SHP77 (cell line): ENCODE data around the gene ZC3H8.
"Not testable (repeated sequence)": the region's sequence is repeated elsewhere in the genome, so short reads cannot be mapped to it uniquely, and the experiment has no call there.

Experiments
- DNase-seq, 2 experiments: peaks; one replicate each; lab custom pipeline; 2025; lab: John Stamatoyannopoulos, UW

Gene ZC3H8

DNA sequence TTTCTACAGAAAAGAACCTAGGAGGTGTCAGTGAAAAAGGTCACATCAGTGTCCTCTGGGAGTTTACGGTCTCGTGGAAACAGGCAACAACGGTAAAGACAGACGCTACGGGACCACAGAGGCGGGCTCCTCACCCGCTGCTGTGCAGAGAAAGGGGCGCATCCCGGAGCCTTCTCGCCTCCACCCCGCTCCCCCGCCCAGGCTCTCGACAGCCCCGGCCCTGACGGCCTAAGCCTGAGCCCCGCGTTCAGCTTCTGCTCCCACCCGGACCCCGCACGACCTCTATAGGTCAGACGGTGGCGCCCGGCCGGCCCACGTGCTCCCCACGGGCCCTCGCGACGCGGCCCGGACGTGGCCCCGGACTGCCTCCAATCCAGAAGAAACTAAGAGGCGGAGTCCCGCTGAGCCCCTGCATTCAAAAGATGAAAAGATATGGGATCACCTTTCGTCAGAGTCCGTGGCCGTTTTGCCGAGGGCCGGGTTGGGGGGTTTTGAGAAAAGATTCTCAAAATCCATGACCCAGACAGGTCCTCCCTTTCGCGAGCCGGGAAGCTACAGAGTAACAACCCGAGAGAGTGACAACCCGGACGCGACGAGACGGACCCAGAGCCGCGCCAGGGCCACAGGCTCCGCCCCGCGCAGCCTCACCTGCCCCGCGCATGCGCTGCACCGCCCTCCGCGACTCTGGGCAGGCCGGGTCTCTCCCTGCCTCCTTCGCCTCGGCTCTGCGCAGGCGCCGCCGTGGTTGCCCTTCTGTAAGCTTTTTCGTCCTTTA is at the start of gene ZC3H8:
ZC3H8 (minus strand) TSS at position 577 of the 775 bp plus-strand sequence; CDS start at position 516, 61 bp downstream.
- DNase-seq, result peak; percentile 84 to 94

DNA sequence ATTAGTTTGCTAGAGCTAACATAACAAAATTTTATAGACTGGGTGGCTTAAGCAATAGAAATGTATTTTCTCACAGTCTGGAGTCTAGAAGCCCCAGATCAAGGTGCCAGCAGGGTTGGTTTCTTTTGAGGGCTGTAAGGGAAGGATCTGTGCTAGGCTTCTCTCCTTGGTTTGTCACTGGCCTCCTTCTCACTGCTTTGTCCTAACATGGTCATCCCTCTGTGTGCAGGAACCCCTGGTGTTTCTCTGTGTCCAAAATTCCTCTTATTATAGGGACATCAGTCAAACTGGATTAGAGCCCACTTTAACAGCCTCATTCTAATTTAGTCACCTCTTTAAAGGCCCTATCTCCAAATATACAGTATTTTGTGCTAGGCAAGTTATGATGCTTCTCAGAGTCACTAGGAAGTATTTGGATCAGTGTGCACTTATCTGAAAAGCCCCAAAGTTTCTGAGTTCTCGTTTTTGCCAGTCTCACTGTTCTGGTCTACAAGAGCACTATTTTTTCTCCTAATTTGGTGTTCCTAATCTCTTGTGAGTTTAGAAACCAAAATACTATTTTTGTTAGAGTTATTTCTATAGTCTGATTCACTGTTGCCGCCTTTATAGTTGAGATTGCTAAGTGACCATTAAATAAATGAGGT is 49.6 kb upstream of the ZC3H8 start:
- DNase-seq, result no peak

DNA sequence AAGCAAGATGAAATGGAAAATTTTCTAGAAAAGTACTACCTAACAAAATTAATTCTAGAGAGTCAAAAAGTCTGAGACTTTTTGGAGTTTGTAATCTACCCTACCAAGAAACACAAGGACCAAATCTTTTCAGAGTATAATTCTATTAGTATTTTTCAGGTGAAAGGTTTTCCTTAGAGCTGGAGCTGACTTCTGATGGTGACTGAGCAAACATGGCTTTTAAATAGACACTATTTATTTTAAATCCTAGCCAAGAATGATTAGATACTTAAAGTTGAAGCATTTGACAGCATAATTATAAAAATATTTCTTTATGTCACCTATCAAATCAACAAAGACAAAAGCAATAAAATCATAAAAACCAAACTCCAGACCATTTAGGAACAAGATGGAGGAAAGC is 47.1 kb upstream of the ZC3H8 start:
- no peak for DNase-seq

DNA sequence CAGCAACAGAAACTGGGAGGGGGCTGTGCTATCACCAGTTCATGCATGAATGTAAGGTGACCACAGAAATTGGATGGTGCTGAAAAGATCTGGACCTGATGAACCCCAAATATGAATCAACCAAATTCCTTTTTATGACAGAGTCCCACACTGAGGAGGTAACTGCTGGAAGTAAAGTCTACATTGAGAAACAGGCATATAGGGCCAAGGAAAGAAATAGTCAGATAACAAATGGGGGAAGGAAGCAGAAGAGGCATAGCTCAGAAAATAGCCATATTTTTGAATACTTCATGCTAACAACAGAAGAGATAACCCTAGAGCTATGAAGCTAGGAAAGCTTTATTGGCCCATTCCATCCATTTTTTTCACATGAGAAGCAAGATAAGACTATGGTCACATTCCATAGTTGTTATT is 46.3 kb upstream of the ZC3H8 start:
- DNase-seq, result no peak

DNA sequence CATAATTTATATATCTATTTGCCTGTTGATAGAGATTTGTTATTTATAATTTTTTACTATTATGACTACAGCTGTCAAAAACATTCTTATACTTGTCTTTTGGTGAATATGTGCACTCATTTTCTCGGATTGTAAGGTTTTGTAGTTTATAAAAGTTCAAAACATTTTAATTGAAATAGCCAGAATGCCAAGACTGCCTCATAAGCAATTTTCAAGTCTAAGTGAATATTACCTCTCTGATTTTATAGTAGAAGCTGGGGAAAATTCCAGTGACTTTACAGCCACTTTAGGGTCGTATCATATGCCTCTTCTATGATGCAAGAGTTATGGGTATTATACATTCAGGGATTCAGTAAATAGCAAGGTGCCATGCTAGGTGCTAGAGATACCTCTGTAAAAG is 41.6 kb upstream of the ZC3H8 start:
- DNase-seq, result no peak

DNA sequence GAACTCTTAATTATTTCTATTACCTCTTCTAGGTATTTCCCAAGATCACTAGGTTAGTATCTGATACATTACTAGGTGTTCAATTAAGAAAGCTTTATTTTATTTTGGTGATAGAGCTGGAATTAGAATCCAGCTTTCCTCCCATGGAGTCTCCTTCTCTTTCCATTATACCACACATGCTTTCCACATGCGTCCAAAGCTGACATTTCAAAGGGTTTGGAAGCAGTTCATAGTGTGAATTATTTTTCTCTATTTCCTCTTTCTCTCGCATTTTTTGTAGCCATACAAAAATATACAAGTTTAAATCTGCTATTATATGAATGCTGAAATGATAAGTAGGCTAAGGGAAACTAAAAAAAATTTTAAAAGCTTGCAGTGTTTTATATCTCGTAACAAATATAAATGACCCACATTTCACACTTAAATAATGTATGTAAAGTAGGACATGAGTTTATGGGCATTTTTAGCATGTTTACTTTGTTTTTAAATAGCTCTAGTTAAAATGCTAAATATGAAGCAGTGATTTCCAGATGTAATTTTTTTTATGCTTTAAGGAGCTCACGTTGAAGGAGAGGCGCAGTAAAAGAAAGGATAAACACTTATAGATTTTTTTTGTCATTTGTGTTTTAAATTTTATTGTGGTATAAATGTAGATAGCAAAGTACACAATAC is 40.7 kb upstream of the ZC3H8 start:
- no peak for DNase-seq

DNA sequence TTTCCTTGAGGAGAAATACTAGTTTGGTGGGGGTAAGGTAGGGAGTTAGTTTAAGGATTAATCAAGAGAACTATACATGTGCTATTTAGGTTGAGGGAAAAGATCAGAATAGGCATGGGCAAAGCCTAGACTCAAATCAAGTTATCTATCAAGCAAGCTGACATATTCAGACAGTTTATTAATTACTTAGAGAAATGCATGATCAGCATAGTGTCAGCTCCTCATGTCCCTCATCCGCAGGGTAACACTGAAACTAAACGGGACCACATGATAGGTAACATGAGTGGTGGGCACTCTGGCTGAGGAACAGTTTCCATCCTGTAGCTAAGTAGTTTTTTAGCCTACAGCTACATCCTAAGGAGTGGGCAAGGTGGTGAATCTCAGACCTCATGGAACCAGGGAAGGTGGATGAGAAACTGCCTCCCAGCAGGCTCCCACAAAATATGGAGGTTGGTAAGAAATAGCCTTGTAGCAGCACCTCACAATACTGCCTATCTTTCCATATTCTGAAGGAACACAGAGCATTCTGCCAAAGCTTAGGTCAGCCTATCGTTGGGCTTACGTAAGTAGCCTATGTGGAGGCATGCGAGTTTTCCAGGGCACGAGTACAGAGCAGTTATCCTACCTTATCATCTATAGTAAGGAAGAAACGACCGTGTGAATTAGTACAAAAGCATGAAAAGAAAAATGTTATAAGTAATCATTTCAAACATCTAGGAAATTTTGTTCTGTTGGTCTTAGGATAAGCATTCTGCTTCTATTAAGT is 39.0 kb upstream of the ZC3H8 start:
- no peak for DNase-seq

DNA sequence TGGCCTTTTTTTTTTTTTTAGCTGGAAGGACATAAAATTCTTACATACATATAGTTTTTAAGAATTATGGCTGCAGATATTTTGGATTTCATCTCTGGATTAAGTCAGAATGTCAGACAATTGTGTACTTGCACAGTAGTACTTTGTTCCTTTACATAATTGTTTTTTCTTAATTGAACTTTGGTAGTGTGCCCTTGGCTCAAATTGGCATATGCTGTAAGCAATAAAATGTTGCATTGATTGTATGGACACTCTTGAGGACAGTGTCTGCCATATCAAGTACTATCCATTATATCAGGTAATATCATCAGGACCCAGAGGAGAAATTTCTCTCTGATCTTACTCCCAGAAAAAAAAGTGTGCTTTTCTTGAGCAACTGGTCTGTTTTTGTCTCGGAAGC is 35.8 kb upstream of the ZC3H8 start:
- DNase-seq, result no peak

DNA sequence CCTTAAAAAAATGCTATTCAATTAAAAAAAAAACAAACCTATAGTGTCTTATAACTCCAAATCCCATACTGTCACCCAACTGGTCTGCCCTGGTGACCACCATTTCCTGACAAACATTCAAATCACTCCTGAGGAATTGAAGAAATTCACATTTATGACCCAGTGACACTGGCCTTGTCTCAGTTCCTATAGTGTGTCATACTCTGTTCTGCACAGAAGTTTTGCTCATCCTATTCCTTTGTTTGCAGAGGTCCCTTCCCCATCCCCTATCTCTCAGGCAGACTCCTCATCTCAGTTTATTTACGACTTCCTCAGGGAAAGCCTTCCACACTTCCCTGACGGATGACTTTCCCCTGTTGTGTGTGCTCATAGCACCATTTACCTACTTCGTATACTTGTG is 35.2 kb upstream of the ZC3H8 start:
- DNase-seq, result no peak

DNA sequence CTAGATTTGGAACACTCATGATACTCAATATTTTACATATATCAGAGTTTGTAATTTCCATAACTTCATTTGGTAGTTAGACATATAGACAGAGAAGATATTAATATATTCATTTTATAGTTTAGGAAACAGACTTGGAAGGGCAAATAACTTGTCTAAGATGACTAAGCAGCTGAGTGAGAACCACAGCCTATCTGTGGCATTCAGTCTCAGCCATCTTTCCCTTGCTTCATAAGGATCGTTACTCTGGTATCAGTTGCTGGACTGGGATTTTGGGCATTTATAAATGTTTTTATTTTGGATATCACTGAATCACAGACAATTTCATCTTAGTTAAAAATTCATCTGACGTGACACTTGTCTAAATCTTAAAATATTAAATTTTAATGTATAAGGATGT is 28.7 kb upstream of the ZC3H8 start:
- not testable (repeated sequence) for DNase-seq

DNA sequence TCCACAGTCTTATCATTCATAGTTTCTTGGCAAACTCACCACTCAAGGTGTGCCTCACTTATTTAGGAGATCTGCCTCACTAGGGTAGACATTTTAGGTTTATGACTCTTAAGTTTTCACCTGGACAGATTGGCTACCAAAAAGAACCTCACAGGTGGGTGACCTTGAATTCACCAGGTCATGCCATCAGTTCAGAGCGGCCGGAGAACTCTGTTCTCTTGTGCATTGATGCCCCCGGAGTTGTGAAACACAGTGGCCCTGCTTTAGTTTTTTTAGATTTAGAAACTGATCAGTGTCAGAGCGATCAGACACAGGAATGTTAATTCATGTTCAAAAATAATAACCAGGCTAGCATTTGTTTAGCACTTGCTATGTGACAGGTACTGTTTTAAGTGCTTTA is 27.2 kb upstream of the ZC3H8 start:
- not testable (repeated sequence) for DNase-seq

DNA sequence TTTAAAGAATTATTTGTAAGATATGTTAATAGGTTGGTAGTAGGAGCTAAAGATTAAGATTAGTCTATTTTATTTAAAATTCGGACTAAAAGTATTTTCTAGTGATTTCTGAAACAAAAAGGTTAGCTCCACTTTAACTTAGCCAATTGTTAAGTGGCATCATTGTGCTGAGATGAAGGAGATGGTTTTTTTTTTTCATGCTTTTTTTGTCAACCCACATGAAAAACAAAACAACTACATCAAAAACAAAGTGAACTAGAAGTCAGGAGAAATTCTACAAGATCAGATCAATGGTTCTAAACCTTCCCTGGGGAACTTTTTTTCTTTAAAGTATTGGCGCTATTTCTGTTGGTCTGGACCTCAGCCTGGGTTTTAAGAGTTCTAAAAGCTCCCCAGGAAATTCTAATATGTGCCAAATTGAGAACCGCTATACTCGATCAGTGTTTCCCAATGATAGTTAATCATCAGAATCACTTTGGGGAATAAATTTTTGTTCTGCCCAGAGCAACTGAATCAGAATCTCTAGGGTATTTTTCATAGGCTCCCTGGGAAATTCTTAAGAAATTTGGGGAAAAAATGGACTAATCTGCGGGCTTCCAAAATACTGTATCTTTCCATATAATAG is 22.9 kb upstream of the ZC3H8 start:
- DNase-seq, result no peak

DNA sequence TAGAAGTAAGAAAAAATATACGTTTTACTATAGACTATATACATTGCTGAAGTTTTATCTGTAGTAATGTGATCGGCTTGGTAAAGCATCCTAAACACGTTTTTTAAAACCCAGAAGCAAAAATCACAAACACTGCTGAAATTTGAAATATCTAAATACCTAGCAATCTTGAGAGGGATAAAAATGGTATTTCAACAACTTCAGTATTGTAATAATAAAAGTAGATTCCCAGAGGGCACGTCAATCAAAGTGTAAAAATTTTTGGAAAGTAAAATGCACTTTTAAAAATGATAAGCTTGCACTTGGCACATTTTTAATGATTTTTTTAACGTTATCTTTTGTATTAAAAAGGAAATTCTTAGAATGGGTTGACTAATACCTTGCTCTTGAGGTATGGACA is 22.1 kb upstream of the ZC3H8 start:
- no peak for DNase-seq

DNA sequence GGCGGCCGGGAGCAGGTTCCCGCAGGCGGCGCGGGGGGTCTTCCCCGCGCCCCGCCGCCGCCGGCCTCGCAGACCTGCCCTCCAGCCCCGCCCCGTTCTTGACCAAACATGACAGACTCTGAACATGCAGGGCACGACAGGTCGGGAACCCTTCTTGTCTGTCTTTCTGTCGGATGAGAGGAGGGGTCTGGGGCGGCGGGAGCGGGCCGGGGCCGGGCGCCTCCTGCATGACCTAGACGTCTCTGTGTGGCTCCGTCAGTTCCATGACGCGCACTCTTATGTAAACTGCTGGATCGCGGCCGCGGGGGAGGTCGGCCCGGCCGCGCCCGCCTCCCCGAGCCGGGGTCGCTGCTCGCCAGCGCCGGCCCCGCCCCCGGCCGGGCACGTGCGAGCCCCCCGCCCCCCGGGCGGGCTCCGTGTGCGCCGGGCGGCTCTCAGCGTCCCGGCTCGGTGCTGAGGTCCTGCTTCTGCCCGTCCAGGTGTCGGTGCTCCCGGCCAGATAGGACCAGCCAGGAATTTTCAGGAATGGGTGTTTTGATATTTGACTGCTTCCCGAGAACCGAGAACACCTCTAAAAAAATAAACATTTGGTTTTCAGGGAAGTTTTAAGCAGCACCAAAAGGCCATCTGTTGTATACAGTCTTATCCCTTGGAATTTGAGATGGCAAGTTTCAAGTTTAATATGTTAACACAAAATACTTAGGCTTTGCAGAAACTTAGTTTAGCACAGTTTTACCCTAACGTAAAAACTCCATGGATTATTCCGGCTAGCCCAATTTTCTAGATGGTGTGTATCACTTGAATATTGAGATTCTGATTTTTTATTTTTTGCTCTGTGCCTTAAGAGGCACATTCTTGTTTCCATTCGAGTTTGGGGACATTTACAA is 21.3 kb upstream of the ZC3H8 start:
- peak; percentile 69 to 85 for DNase-seq

DNA sequence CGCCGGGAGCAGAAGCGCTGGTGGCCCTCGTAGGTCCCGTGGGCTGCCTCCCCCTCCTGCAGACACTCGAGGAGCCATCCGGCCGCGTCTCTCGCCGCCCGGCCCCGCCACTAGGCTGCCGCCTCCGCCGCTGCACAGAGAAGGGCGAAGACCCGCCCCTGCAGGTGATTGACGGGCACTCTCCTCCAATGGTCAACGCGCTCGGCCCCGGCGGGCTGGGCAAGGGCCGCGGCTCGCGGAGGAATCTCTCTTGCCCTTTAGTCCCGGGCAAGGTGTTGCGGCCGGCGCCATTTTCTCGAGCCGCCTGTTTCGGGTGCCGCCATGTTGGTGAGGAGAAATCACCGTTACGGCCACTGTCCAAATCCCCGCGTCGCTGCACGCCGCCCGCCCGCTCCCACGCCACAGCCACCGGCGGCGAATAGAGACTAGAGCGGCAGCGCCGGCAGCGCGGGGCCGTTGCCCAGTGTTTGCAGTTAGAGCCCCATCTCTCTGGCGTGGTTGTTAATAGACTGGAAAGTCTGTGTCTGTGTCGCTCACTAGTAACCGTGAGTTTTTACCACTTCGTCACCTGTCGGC is 20.6 kb upstream of the ZC3H8 start, which contains the start of gene ZC3H6:
ZC3H6 (plus strand) TSS at position 287 of the 576 bp plus-strand sequence. CDS start 398 bp downstream, outside the sequence.
- peak; percentile 89 to 92 for DNase-seq

DNA sequence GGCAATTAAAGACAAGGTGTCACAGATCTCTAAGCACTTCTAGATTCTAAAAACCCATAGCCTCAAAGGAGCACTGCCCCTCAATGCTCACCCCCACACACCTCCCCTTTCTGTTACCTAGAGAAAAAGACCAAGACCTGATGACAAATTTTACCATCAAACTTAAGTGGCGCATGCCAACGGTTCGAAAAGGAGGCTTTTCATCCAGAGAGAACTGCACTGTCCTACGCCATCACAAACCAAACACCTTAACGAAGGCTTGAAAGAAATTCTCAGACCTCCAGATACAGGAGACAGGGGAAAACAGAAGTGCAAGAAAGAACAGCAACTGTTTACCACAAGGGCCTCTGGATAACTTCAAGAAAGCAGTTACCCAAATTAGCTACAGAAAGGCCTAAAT is 18.5 kb upstream of the ZC3H8 start:
- DNase-seq, result no peak

DNA sequence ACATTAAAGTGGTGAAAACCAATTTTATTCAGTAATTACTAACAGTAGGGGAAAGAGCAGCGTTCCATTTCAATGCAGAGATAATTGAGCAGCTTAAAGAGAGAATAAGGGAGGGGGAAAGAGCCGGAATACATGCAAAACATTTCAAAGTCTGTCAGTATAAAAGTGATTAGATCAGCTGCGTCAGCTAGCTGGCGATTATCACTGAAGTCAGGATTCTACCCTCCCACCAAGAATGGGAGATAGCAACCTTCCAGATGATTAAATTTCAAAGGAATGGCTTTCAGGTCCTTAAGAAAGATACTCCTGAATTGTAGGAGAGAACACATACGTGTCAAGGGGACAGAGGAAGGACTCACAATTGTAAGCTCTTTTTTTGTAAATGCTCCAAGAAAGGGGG is 17.8 kb upstream of the ZC3H8 start:
- DNase-seq, result no peak

DNA sequence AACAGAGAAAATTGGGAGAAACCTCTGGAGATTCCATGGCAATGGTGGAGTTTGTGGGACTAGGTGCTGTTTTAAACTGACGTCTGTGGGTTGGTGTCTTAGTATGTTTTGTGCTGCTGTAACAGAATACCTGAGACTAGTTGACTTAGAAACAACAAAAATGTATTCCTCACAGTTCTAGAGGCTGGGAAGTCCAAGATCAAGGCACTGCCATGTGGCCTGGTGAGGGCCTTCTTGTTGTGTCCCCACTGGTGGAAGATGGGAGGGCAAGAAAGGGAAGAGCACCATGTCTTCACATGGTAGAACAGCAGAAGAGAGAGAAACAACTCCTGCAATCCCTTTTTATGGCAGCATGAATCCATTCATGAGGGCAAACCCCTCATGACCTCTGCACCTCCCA is 13.7 kb upstream of the ZC3H8 start:
- no peak for DNase-seq

DNA sequence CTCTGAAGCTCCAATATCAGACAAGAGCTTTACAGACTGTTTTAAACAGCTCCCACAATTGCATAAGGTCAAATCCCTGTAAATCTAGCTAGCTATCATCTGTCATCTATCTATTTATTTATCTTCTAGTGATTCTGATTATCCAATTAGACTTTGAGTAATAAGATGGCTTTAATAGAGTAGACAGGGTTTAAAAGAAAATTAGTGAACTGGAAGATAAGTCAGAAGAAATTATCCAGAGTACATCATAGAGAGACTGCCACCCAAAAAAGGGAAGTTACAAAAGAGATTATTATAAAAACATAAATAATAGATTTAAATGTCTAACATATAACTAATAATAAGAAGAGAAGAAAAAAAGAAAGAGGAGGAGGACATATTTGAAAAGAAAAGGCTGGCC is 8.0 kb upstream of the ZC3H8 start:
- DNase-seq, result no peak

DNA sequence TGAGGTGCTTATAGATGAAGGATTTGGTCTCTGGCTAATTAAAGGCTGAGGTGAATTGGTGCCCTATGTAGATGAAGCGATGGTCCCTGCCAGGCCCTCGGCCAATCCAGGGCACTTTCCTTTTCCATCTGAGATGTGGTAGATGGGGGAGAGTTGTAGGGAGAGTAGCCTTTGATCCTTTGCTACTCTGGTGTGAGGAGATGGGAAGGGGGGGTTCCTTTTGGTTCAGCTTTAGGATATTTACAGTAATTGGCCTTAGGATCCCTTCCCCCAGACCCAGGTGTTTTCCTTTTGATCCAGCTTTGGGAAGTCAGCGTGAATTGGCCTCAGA is 5.4 kb upstream of the ZC3H8 start:
- no peak for DNase-seq
